CD4-positive, alpha-beta T cell treated with Interleukin-15 for 4 hours (primary cell): ENCODE results near the gene ACHE.

Experiments
- DNase-seq: peaks from one replicate; pipeline ENCODE4 v3.0.0-alpha.2; 2020; ENCODE audit warnings: low spot score

The ACHE gene

DNA sequence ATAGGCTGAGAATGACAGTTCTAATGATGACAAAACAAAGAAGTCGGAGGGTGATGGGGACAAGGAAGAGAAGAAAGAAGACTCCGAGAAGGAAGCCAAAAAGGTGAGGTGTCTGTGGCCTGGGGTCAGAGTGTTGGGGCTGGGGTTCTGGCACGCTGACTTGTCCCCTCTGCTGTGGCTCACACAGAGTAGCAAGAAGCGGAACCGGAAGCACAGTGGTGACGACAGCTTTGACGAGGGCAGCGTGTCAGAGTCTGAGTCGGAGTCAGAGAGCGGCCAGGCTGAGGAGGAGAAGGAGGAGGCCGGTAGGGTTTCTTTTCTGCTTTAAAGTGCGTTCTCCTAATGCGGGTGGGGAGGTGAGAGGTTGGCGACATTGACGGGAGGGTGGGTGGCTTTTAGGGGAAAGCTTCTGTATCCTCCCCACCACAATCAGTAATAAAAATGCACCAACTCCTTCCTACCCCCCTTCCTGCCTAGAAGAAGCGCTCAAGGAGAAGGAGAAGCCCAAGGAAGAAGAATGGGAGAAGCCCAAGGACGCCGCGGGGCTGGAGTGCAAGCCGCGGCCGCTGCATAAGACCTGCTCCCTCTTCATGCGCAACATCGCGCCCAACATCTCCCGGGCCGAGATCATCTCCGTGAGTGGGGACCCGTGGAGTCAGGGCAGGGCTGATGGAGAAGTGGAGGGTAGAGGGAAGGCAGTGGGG, 10.8 kb downstream of the ACHE start:
- DNase-seq: peak; percentile 55

GRCh38 chr7:100882785-100883526, 12.7 kb downstream of the ACHE start:
- no peak for DNase-seq

GRCh38 chr7:100882201-100882600, 13.5 kb downstream of the ACHE start:
- no peak for DNase-seq

- no peak for DNase-seq
Observed at GRCh38 chr7:100881136-100881535, 14.6 kb downstream of the ACHE start.

- no peak for DNase-seq
Observed at GRCh38 chr7:100880645-100881044, 15.0 kb downstream of the ACHE start.

- no peak for DNase-seq
Observed at GRCh38 chr7:100879685-100880261, 15.9 kb downstream of the ACHE start.

DNA sequence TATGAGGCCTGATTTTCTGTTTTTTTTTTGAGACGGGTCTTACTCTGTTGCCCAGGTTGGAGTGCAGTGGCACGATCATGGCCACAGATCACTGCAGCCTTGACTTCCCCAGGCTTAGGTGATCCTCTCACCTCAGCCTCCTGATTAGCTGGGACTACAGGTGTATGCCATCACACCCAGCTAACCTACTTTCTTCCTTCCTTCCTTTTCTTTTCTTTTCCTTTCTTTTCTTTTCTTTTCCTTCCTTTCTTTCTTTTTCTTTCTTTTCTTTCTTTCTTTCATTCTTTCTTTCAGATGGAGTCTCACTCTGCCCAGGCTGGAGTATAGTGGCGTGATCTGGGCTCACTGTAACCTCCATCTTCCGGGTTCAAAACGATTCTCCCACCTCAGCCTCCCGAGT, 17.0 kb downstream of the ACHE start:
- DNase-seq: no peak

DNA sequence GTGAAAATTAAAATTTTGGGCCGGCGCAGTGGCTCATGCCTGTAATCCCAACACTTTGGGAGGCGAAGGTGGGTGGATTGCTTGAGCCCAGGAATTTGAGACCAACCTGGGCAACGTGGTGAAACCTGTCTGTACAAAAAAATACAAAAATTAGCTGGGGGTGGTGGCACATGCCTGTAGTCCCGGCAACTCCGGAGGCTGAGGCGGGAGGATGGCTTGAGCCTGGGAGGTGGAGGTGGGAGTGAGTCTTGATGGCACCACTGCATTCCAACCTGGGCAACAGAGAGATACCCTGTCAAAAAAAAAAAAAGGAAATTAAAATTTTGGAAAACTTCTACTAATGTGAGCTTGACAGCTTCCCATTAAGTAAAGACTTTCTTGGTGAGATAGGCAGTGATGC, 17.7 kb downstream of the ACHE start:
- DNase-seq: no peak

GRCh38 chr7:100875356-100875751, 20.3 kb downstream of the ACHE start:
- no peak for DNase-seq

GRCh38 chr7:100874577-100875355, 20.9 kb downstream of the ACHE start, which contains the start of gene SRRT:
SRRT (plus strand) TSS chr7:100875103; CDS start chr7:100875591, 488 bp downstream.
- peak; percentile 98 for DNase-seq

DNA sequence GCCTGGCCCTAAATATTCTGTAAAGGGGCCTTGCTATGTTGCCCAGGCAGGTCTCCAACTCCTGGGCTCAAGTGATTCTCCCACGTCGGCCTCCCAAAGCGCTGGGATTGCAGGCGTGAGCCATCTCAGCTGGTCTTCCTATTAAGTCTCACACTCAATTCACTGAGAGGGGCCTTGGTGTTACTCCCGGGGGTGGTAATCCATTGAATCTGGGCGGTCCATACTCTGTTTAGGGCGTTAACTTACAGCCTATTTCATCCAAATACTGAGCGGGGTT, 21.4 kb downstream of the ACHE start:
- DNase-seq: no peak

DNA sequence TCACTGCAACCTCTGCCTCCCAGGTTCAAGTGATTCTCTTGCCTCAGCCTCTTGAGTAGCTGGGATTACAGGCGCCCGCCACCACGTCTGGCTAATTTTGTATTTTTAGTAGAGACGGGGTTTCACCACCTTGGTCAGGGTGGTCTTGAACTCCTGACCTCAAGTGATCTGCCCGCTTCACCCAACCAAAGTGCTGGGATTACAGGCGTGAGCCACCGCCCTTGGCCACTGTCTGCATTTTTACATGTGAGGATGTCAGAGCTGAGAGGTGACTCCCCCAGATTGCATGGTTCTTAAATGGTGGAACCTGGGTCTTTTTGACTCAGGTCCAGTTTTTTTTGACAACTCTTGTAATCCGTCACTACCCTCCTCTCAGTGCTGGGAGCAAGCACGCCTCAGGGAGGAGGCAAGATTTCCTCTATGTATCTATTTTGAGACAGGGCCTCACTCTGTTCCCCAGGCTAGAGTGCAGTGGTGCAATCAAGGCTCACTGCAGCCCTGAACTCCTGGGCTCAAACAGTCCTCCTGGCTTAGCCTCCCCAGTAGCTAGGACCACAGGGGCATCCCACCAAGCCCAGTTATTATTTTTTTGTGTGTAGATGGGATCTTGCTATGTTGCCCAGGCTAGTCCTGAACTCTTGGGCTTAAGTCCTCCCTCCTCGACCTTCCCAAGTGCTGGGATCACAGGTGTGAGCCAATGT, 21.9 kb downstream of the ACHE start:
- DNase-seq: no peak

DNA sequence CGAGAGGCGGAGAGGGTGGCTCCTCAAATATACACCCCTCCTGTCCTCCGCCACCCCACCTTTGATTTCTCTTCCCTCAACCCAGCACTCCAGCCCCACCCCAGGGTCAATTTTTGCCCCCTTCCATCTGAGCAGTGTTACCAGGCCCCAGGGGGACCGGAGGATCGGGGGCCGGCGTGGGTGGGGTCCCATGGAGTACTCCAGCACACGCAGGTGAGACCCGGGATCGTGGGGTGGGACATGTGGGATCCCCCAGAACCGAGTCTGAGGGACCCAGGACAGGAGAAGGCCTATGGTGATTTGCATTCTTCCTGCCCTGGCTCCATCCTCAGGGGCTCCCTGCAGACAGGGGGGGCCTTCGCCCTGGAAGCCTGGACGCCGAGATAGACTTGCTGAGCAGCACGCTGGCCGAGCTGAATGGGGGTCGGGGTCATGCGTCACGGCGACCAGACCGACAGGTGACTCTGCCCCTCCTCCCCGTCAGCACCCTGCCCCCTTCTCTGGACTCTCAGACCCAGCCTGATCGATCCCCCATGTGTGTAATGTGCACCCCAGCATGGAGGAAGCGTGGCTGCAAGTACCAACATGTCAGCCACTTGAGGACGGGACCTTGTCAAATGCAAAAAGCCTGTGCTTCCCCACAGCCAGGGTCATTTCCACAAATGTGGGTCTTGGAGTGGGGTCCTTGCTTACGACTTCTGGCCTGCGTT, 27.8 kb downstream of the ACHE start:
- DNase-seq: no peak

DNA sequence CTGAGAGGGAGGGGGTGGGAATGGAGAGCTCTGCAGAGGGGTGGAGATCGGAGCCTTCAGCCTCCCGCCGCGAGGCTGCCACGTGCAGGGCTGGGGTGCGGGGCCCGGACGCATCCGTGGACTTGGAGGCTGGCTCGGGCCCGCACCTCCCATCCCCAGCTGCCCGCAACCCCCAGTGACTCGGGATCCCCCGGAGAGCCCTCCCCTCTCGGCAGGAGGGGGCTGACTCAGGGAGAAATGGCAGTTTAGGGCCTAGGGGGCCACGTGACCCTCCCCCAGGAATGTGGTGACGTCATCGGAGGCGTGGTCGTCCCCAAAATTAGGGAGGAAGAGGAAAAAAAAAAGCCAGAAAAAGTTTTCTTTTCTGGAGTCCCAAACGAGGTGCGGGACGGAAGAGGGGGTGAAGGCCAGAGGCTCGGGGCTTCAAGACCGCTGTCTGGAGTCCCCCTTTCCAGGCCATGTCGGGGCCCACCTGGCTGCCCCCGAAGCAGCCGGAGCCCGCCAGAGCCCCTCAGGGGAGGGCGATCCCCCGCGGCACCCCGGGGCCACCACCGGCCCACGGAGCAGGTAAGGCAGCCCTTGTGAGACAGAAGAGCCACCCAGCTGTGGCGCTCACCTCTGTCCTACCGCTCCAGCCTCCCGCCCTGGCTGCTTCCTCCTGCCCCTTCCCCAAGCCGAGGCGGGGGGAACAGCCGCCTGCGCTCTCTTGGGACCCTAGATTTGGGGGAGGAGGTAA, 28.5 kb downstream of the ACHE start, which contains the start of gene TRIP6:
Gene TRIP6, plus strand, starts transcription at position 348 of the 736 bp plus-strand sequence. Its CDS starts 111 bp downstream, at position 459.
- DNase-seq: peak; percentile 38

DNA sequence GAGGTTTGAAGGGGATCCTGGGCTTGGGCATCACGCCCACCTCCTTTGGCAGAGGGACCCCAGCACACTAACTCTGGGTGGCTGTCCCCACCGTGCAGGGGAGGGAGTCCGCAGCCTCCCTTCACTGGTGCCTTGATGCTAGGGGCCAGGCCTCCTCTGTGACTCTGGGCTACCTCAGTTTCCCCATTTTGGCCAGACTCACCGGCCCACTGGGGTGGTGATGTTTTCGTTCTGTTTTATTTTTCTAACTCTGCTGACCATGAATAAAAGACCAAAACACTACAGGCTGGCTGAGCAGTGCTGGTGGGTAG, 29.0 kb downstream of the ACHE start:
- DNase-seq: no peak

- DNase-seq: no peak
Observed at GRCh38 chr7:100865938-100866728, 29.6 kb downstream of the ACHE start.

DNA sequence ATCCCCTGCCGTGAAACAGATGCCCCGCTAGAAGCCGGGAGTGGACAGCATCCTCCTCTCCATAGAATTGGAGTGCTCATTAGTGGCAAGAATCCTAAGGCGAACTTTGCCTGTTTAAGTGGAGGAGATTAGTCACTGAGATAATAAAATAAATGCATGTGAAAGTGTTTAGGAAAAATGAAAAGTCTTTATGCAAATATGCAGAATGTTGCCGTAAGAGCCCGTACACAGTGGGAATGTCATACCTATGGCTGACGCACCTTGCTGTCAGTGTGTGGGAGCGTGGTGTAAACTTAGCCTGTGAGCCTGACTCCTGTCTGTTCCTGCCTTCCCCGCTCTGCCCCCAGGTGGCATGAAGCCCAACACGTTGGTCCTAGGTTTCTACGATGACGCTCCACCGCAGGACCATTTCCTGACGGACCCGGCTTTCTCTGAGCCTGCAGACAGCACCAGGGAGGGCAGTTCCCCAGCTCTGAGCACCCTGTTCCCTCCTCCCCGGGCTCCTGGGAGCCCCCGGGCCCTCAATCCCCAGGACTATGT, 30.2 kb downstream of the ACHE start:
- no peak for DNase-seq

GRCh38 chr7:100864263-100864845, 31.3 kb downstream of the ACHE start:
- DNase-seq: no peak

GRCh38 chr7:100863406-100863950, 32.2 kb downstream of the ACHE start:
- DNase-seq: no peak
